Ammon's horn (tissue), 1 donor: ENCODE data around the gene KRTAP2-2.
"Not testable (repeated sequence)": the region's sequence is repeated elsewhere in the genome, so short reads cannot be mapped to it uniquely, and the experiment has no call there.

Experiments
- DNase-seq: peaks from one replicate; pipeline ENCODE4 v3.0.0-alpha.2; 2016; ENCODE audit warnings: low spot score

KRTAP2-2 gene

DNA sequence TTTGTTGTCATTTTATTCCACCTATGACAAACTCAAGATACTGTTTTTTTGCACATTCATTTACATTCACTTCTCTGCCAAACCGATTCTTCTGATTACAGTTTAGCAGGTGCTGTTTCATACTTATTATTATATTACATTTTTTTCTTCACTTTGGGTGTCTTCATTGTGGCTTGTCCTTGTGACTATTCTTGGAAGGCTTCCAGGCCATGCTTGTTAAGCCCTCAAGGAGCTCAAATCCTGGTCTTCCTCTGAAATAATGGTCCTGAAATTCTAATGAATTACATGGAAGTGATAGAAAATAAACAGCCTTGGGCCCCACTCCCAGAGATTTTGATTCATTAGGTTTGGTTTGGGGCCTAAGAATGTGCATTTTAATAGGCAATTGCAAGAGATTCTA, 9.3 kb upstream of the KRTAP2-2 start:
- DNase-seq = no peak

DNA sequence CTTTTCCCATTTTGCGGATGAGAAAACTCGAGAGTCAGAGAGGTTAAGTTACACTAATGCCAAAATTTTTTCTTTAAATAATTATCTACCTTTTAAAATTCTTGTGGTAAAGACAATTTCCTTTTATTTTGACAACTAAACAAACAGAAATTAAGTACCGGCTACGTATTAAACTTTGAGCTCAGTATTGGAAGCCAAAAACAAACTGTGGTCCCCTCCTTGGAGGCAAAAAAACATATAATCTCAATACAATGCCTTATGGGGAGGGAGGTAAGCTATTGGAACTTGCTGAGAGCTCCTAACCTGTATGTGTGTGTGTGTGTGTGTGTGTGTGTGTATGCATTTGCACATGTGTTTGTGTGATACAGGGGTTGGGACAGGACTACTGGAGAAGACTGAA, 8.4 kb upstream of the KRTAP2-2 start:
- DNase-seq = no peak

DNA sequence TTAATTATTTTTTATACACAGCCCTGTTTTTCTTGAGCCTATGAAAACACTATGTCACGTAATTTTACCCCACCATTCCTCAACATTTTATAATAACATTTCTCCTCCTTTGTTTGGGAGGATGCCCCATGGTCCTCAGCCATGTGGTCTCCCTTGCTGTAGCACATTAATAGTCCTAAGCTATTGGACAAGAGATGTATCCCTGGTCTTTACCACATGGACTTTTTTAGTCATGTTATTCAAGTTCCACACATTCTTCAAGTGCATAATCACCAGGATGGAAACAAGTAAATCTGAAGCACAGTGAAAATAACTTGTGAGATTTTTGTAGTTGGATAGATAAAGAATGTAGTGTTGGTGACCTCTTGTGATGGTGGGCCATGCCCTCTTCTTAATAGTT, 6.9 kb upstream of the KRTAP2-2 start:
- no peak for DNase-seq

GRCh38 chr17:41060052-41060604, 5.1 kb upstream of the KRTAP2-2 start, which contains the start of gene KRTAP2-3:
TSS of gene KRTAP2-3 (minus strand) at chr17:41060114. CDS start at chr17:41060050, 64 bp downstream.
- DNase-seq = no peak

GRCh38 chr17:41059276-41060051, 4.4 kb upstream of the KRTAP2-2 start:
- DNase-seq = not testable (repeated sequence)

GRCh38 chr17:41058741-41059140, 3.7 kb upstream of the KRTAP2-2 start:
- DNase-seq = no peak

DNA sequence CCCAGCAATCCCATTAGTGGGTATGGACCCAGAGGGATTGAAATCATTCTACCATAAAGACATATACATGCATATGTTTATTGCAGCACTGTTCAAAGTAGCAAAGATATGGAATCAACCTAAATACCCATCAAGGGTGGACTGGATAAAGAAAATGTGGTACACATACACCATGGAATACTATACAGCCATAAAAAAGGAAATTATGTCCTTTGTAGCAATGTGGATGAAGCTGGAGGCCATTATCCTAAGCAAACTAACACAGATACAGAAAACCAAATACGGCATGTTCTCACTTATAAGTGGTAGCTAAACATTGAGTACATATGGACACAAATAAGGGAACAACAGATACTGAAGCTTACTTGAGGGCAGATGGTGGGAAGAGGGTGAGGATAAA, 2.5 kb upstream of the KRTAP2-2 start:
- DNase-seq = no peak

GRCh38 chr17:41054556-41054955, 474 bp downstream of the KRTAP2-2 start:
- not testable (repeated sequence) for DNase-seq

- DNase-seq = no peak
These were observed 1.0 kb downstream of the KRTAP2-2 start for GRCh38 chr17:41054025-41054424.

GRCh38 chr17:41052566-41052965, 2.5 kb downstream of the KRTAP2-2 start:
- no peak for DNase-seq

GRCh38 chr17:41049110-41049509, 5.9 kb downstream of the KRTAP2-2 start:
- DNase-seq = no peak

DNA sequence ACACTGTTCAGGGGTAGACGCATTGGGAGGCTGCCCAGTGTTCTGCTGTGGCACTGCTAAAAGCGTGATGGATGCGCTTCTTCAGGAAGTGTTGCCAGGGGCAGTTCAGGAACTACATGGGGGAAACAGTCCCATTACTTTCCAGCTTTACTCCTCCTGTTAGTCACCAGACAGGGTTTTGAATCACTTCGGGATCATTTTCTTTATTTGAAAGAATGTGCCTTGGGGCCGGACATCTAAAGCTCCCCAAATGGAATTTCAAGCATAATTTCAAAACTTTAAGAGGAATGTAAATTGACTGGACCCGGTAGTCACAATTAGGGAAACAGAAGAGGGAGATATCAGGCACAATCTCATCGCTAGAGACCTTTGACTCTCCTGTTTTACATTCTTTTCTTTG, 6.6 kb downstream of the KRTAP2-2 start:
- DNase-seq = no peak

DNA sequence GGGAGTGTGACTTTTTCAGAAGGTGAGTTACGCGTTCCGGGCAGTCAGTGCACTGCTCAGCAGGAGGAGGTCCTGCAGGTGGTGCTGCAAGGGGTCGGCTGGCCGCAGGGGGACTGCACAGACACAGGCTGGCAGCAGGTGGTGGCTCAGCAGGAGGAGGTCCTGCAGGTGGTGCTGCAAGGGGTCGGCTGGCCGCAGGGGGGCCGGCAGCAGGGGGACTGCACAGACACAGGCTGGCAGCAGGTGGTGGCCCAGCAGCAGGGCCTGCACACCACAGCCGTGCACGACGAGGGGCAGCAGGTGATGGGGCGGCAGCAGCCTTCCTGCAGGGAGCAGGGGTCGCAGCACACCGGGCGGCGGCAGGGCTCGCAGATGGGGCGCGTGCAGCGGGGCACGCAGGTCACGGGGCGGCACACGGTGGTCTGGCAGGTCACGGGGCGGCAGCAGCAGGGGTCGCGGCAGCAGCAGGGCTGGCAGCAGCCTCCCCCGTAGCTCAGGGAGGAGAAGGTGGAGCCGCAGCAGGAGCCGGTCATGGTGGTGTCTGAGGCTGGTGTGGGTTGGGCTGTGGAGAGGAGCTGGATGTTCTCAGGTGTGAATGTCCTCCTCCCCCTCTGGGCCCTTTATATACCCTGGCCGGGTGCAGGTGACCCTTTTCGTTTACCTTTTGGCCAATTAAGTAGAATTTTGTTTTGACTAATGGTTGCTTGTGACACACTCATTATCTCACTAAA, 8.1 kb downstream of the KRTAP2-2 start, which contains the start of gene KRTAP2-1:
Gene KRTAP2-1 (minus strand): TSS at position 582 of the 731 bp plus-strand sequence. CDS start 49 bp downstream, at position 533.
- not testable (repeated sequence) for DNase-seq

GRCh38 chr17:41042953-41043352, 12.1 kb downstream of the KRTAP2-2 start:
- DNase-seq = no peak

GRCh38 chr17:41040783-41041571, 14.1 kb downstream of the KRTAP2-2 start, which contains the start of gene KRTAP1-1:
TSS of gene KRTAP1-1 (minus strand) at chr17:41041450. CDS start at chr17:41041397, 53 bp downstream.
- DNase-seq = not testable (repeated sequence)

DNA sequence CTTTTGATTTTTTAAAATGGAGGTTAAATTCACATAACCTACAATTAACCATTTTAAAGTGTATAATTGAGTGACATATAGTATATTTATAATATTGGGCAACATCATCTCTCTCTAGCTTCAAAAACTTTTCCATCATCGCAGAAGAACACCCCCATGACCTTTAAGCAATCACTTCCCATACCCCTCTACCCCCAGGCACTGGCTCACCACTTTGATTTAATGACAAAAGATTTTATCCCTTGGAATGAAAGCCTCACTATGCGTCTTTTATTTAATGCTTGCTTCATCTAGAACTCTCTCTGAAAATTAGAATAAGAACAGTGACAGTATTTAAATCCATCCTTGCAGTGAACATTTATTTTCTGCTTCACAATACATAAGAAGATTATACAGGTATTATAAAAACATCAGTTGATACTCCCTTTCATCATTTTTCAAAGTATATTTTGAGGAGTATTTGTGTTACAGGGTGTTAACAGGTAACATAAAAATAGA, 17.1 kb downstream of the KRTAP2-2 start:
- no peak for DNase-seq

DNA sequence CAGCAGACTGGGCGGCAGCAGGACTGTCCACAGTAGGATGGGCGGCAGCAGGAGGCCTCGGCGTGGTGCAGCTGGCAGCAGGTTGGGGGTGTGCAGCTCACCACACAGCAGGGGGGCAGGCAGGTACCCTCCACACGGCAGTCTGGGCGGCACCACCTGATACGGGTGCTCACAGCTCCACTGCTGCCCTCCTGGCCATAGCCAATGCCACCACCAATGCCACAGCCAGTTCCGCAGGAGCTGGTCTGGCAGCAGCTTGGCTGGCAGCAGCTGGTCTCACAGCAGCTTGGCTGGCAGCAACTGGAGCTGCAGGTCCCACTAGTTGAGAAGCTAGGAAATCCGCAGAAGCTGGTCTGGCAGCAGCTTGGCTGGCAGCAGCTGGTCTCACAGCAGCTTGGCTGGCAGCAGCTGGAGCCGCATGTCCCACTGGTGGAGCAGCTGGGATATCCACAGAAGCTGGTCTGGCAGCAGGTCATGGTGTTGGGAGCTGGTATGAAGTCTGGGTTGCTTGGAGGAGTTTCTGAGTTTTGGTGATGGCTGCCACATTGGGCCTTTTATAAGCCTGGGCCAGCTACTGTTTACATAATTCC, 20.6 kb downstream of the KRTAP2-2 start, which contains the start of gene KRTAP1-3:
Gene KRTAP1-3 (minus strand): TSS at position 529 of the 590 bp plus-strand sequence. CDS start 53 bp downstream, at position 476.
- not testable (repeated sequence) for DNase-seq

DNA sequence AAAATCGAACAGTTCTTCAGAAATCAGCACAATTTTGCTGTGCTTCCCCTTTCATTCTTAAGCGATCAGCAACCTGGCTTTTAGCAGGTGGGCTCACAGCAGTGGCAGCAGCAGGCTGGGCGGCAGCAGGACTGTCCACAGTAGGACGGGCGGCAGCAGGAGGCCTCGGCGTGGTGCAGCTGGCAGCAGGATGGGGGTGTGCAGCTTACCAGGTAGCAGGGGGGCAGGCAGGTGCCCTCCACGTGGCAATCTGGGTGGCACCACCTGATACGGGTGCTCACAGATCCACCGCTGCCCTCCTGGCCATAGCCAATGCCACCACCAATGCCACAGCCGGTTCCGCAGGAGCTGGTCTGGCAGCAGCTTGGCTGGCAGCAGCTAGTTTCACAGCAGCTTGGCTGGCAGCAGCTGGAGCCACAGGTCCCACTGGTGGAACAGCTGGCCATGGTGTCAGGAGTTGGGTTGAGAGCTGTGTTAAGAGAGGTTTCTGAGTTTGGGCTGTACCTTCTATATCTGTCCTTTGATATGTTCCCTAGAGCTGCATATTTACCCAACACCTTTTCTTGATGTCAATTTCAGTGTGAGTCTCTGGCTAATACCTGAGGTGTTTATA, 25.3 kb downstream of the KRTAP2-2 start, which contains the start of gene KRTAP1-4:
Gene KRTAP1-4 (minus strand): TSS at position 563 of the 613 bp plus-strand sequence. CDS start 117 bp downstream, at position 446.
- no peak for DNase-seq

GRCh38 chr17:41026715-41027471, 28.1 kb downstream of the KRTAP2-2 start, which contains the start of gene KRTAP1-5:
TSS of gene KRTAP1-5 (minus strand) at chr17:41027208. CDS start at chr17:41027155, 53 bp downstream.
- no peak for DNase-seq

- DNase-seq = no peak
These were observed 30.3 kb downstream of the KRTAP2-2 start for GRCh38 chr17:41024697-41025096.
